ENCODE results near the gene MAP9. TPM values are rescaled to one million over a fixed set of nuclear protein-coding genes. Genes with fewer than 3 reads are reported as not detected.

Gene MAP9
- total and polyA plus RNA-seq, 2 of the 4 experiments (the other 2 are of a cell fraction) = 4.0 to 6.6 TPM

GRCh38 chr4:155405059-155405458, 28.3 kb upstream of the MAP9 start:
- Histone ChIP-seq H2BK15ac (ENCODE audit: low read depth, low read length) (no peak overlapping the region), H3K14ac (replicated peaks; ENCODE audit: low read depth, low read length) (no peak overlapping the region), H3K79me1 (ENCODE audit: low read depth in 1 of 2, low read length in 2 of 2) (no peaks in the 10 kb centered on the region), H3K18ac (ENCODE audit: low read depth, low read length) (no peak overlapping the region), H2BK120ac (ENCODE audit: low read depth, low read length) (no peak overlapping the region), H3K4me3 (ENCODE audit: insufficient read depth, low read depth, low read length) (no peak overlapping the region), H4K5ac (ENCODE audit: low read depth, low read length) (no peak overlapping the region), H3K27ac (ENCODE audit: insufficient read depth, low read length) (no peak overlapping the region), H3K36me3 (ENCODE audit: control insufficient read depth, insufficient read depth, low read length) (no peaks in the 10 kb centered on the region), H3K56ac (ENCODE audit: extremely low read depth, insufficient read depth, low read length) (no peak overlapping the region), H4K91ac (ENCODE audit: insufficient read depth, low read depth, low read length) (no peak overlapping the region), H3K9me1 (ENCODE audit: insufficient read depth, low read length) (no peaks in the 10 kb centered on the region), H4K20me1 (ENCODE audit: insufficient read depth, low read length) (no peaks in the 10 kb centered on the region), H3K4ac (ENCODE audit: low read depth, low read length) (no peak overlapping the region), H4K8ac (ENCODE audit: low read depth in 2 of 2, low read length in 2 of 2) (no peak overlapping the region), H3K4me2 (ENCODE audit: low read depth, low read length) (no peak overlapping the region), H2BK5ac (ENCODE audit: low read depth, low read length, poor library complexity, severe bottlenecking) (no peak overlapping the region), H3K23ac (ENCODE audit: low read depth, low read length) (no peak overlapping the region), H2AK5ac (ENCODE audit: low read depth, low read length) (no peak overlapping the region), H2AK9ac (replicated peaks; ENCODE audit: low read depth, low read length, poor library complexity) (no peak overlapping the region), H3K4me1 (ENCODE audit: control insufficient read depth, insufficient read depth, low read length) (no peaks in the 10 kb centered on the region; the same call in 1 of the 2 replicates), H3K9me3 (ENCODE audit: control insufficient read depth, insufficient read depth, low read length) (no peaks in the 10 kb centered on the region), H3K9ac (ENCODE audit: low read depth, low read length) (no peak overlapping the region), H2BK20ac (ENCODE audit: low read depth, low read length) (no peak overlapping the region), H3K27me3 (ENCODE audit: control insufficient read depth, insufficient read depth, low read length) (no peaks in the 10 kb centered on the region), H2AFZ (replicated peaks; ENCODE audit: low read length, poor library complexity) (no peak overlapping the region)
- dilution Hi-C loops (cut with HindIII; ENCODE audit: low sequenced_read_pairs, unreplicated experiment) (no loop called here), in situ Hi-C loops (cut with MboI; ENCODE audit: low sequenced_read_pairs) (no loop called here), intact Hi-C loops (cut with micrococcal nuclease) (loop anchor here (2.0 to 10.0 kb wide), 3 partner anchors 404 to 1070 kb away; no protein-coding TSS in a partner anchor)
- ATAC-seq (ENCODE audit: low read depth) (peak; percentile 38), DNase-seq (peak; percentile 79)
- WGBS, 2 experiments (ENCODE audit: extremely low coverage in 2 of 2, insufficient read length in 1 of 2) = no CpG with 5 or more reads among the region's 2 CpGs
- CTCF ChIA-PET = interaction anchor here (1.0 to 1.4 kb wide), 4 partner anchors 14 to 548 kb away, joined by 3 to 4 read pairs (median 3); no protein-coding TSS in a partner anchor
- POLR2A ChIA-PET (ENCODE audit: unreplicated experiment) = no interaction called here
- BruUV-seq (replicated peaks) = no TSS peak
- TF ChIP-seq CHD1 (IDR thresholded peaks at IDR 0.05; ENCODE audit: low read depth, low read length) (no peak), CEBPB (IDR thresholded peaks at IDR 0.05; ENCODE audit: low read depth, low read length) (peak; percentile 89)
